Heart right ventricle (tissue), 16 donors: ENCODE results near the gene PIK3C2G. TPM values are rescaled to one million over a fixed set of nuclear protein-coding genes. Genes with fewer than 3 reads are reported as not detected.
A peak's percentile ranks its signal among the peaks of the same experiment; 100 is the strongest.

ENCODE experiments used
- ATAC-seq, 8 donors: fragments of 200-7000 bp; cut with Tn5 transposase; one replicate each; pipeline ENCODE4 v1.9.1; 2020; ENCODE audit warnings: mild to moderate bottlenecking in 8 of 8, moderate library complexity in 8 of 8, moderate number of reproducible peaks in 1 of 8
- DNase-seq, 2 donors: peaks; one replicate each; pipeline ENCODE4 v3.0.0-alpha.2; 2020
- H3K27ac ChIP-seq, 10 donors: fragments of 200-600 bp; sonication (generic) in 2 of 10; one replicate each; pipeline versions ENCODE4 v1.5.0 to v1.8.0; 2020 to 2022; ENCODE audit warnings: mild to moderate bottlenecking in 3 of 10
- H3K27me3 ChIP-seq, 7 donors: fragments of 200-600 bp; one replicate each; pipeline ENCODE4 v1.8.0; 2021 to 2022; ENCODE audit warnings: mild to moderate bottlenecking in 2 of 7
- H3K36me3 ChIP-seq, 9 donors: fragments of 200-600 bp; sonication (generic) in 1 of 9; one replicate each; pipeline versions ENCODE4 v1.5.0 to v1.8.0; 2020 to 2022; ENCODE audit warnings: mild to moderate bottlenecking in 2 of 9
- H3K4me1 ChIP-seq, 9 donors: fragments of 200-600 bp; sonication (generic) in 1 of 9; one replicate each; pipeline versions ENCODE4 v1.5.0 to v1.8.0; 2020 to 2022; ENCODE audit warnings: mild to moderate bottlenecking in 4 of 9
- H3K4me3 ChIP-seq, 10 donors: fragments of 200-600 bp; sonication (generic) in 2 of 10; one replicate each; pipeline versions ENCODE4 v1.5.0 to v1.8.0; 2020 to 2022; ENCODE audit warnings: mild to moderate bottlenecking in 7 of 10, moderate library complexity in 2 of 10
- H3K9me3 ChIP-seq, 11 donors: fragments of 200-600 bp in 10 of 11; sonication (generic) in 2 of 11; one replicate each; pipeline versions ENCODE4 v1.5.0 to v1.8.0; 2013 to 2022; ENCODE audit warnings: mild to moderate bottlenecking in 2 of 11, control low read depth in 1 of 11, moderate library complexity in 1 of 11
- CTCF ChIP-seq, 9 donors: fragments of 200-600 bp; sonication (generic) in 2 of 9; IDR thresholded peaks; one replicate each; pipeline versions ENCODE4 v1.5.0 to v1.8.0; 2021 to 2022; ENCODE audit warnings: antibody characterized with exemption in 9 of 9, mild to moderate bottlenecking in 5 of 9, moderate library complexity in 1 of 9
- WGBS, 2 donors: extraction: QIAGEN DNeasy Blood & Tissue Kit; methylation state at CpG; one replicate each; pipeline ENCODE4 v1.1.7; 2013; ENCODE audit warnings: inconsistent platforms in 1 of 2; 5-methylcytosine and 5-hydroxymethylcytosine counted together
- intact Hi-C, 10 donors: fragments of 100-400 bp; cut with DNase I; formaldehyde crosslinking; loops; one replicate each; pipeline versions ENCODE4 v1.11.1 to v1.14.2; 2022
- polyA plus RNA-seq, 2 donors: library from polyadenylated mRNA; stranded (reverse); fragments of 200-250 nt; gene quantifications; one replicate each; pipeline ENCODE4 v1.2.3, GENCODE V29; 2013
- total RNA-seq, 10 donors: library from RNA; stranded (reverse); fragmentation: NEBNext Ultra II Directional in 3 of 10; extraction: Animal tissue kit (Norgen Biotek cat#: 25700) in 3 of 10; gene quantifications; one replicate each; pipeline versions ENCODE4 v1.2.1 to v1.2.4, GENCODE V29; 2021 to 2023
- donor health status: Arrhythmogenic right ventricular cardiomyopathy.
- donor health status: ischemic (EF 13 %, LVEDD 7.1; RV severe dilation, severe dysfunction).
- donor health status: healthy with polysubstance abuse.
- donor health status: DM: no; HTN: yes; CAD: no.
- donor health status: DM: no; HTN: no; CAD: no.
- donor health status: ischemic (EF 25% LVEDD 6.9; RV normal size, moderate dysfunction).
- donor health status: ischemic (EF 25% LVEDD 5.7; RV mildly dilated, moderate dysfunction).
- donor health status: healthy.
- donor health status: DM: yes; HTN: yes; CAD: no.
- donor health status: Ischemic cardiomyopathy.
- donor health status: ischemic (EF 35%, LVEDD 5.7; RV mildly dilated, moderate dysfunction).
- donor health status: nonischemic (EF 11% LVEDD 7.7; RV severe dilation, severe dysfunction).
- donor health status: DM: yes; HTN: yes; CAD: no.
- donor health status: PGD.
- donor health status: ischemic (EF 29% LVEDD 5.4; RV normal size, mild dysfunction).
- donor health status: nonischemic (EF 23%, LVEDD 6.1; RV moderate dilation, normal function).

Gene PIK3C2G
- total and polyA plus RNA-seq, 12 donors, result not detected

GRCh38 chr12:18551701-18552100, 290.4 kb downstream of the PIK3C2G start:
- intact Hi-C loops, result no loop called here

GRCh38 chr12:18552829-18553228, 291.5 kb downstream of the PIK3C2G start:
- H3K4me3 ChIP-seq, result no peak overlapping the region
- H3K4me1 ChIP-seq, result peaks cover 0 to 11% (median 0%) of the 10 kb centered on the region in 9 donors
- H3K9me3 ChIP-seq, result no peaks in the 10 kb centered on the region
- ATAC-seq (peak in 2 of 8 donors; percentile 30 to 57), DNase-seq (no peak)
- no peaks in the 10 kb centered on the region for H3K27me3 ChIP-seq
- WGBS, 2 donors, result 82 to 83% methylated on average over 5 of the region's 5 CpGs
- TF ChIP-seq CTCF (IDR thresholded peaks at IDR 0.05), result peak in 4 of 9 donors; percentile 34 to 43 (median 40)
- intact Hi-C loops, result no loop called here
- no peak overlapping the region for H3K27ac ChIP-seq
- no peaks in the 10 kb centered on the region for H3K36me3 ChIP-seq

More at GRCh38 chr12:18551701-18552100, 290.4 kb downstream of the PIK3C2G start:
- Histone ChIP-seq H3K27ac (no peak overlapping the region), H3K27me3 (no peaks in the 10 kb centered on the region), H3K4me1 (peaks cover 0 to 11% (median 0%) of the 10 kb centered on the region in 9 donors), H3K9me3 (no peaks in the 10 kb centered on the region), H3K4me3 (no peak overlapping the region), H3K36me3 (no peaks in the 10 kb centered on the region)
- TF ChIP-seq CTCF (IDR thresholded peaks at IDR 0.05), result no peak
- ATAC-seq, result no peak
- 83 to 93% methylated on average over 3 of the region's 3 CpGs for WGBS, 2 donors
- no peak for DNase-seq

GRCh38 chr12:18556161-18556560, 294.8 kb downstream of the PIK3C2G start:
- ATAC-seq (no peak), DNase-seq (no peak)
- no peak for TF ChIP-seq CTCF (IDR thresholded peaks at IDR 0.05)
- intact Hi-C loops, result no loop called here
- Histone ChIP-seq H3K36me3 (no peaks in the 10 kb centered on the region), H3K27me3 (no peaks in the 10 kb centered on the region), H3K9me3 (no peaks in the 10 kb centered on the region), H3K4me3 (no peak overlapping the region), H3K4me1 (peaks cover 0 to 11% (median 0%) of the 10 kb centered on the region in 9 donors), H3K27ac (no peak overlapping the region)
- WGBS, 2 donors, result 85 to 89% methylated on average over 2 of the region's 2 CpGs

GRCh38 chr12:18559242-18559641, 297.9 kb downstream of the PIK3C2G start:
- intact Hi-C loops, result no loop called here
- H3K9me3 ChIP-seq, result no peaks in the 10 kb centered on the region
- no peak for ATAC-seq

More at GRCh38 chr12:18559242-18559641, 297.9 kb downstream of the PIK3C2G start:
- Histone ChIP-seq H3K4me1 (no peaks in the 10 kb centered on the region), H3K36me3 (no peaks in the 10 kb centered on the region), H3K4me3 (no peak overlapping the region), H3K27me3 (no peaks in the 10 kb centered on the region), H3K27ac (no peak overlapping the region)
- TF ChIP-seq CTCF (IDR thresholded peaks at IDR 0.05), result no peak
- DNase-seq, result no peak
- 85 to 89% methylated on average over 1 of the region's 1 CpG for WGBS, 2 donors
